ENCODE measurements around the gene RSPH6A. TPM values are rescaled to one million over a fixed set of nuclear protein-coding genes. Genes with fewer than 3 reads are reported as not detected.

The RSPH6A gene
- total RNA-seq, 6 donors from 2014 or later, result 0.15 to 5.2 (median 0.32) TPM; not detected in 2

GRCh38 chr19:45767881-45768654 lies 47.0 kb downstream of the RSPH6A start:
- no peaks in the 10 kb centered on the region for H3K9me3 ChIP-seq
- DNase-seq (peak; percentile 73 to 93), ATAC-seq (ENCODE audit: low FRiP score in 2 of 2) (no peak)
- peak in 1 of 4 donors; percentile 59 for TF ChIP-seq POLR2A (IDR thresholded peaks at IDR 0.05)
- TF ChIP-seq EP300 (IDR thresholded peaks at IDR 0.05), result no peak
- TF ChIP-seq CTCF (IDR thresholded peaks at IDR 0.05), result no peak
- TF ChIP-seq POLR2AphosphoS5 (IDR thresholded peaks at IDR 0.05), result peak in 1 of 2 donors; percentile 52
- peaks cover 0 to 8% (median under 1%) of the 10 kb centered on the region in 4 donors for H3K36me3 ChIP-seq
- peaks cover 0 to 3% (median 1%) of the 10 kb centered on the region in 4 donors for H3K27me3 ChIP-seq
- 1 to 9% methylated on average over 14 to 56 of the region's 102 CpGs for WGBS, 2 donors
- peak overlapping the region; percentile 60 to 87 (median 82) for H3K4me3 ChIP-seq
- peak overlapping the region; percentile 83 to 97 (median 95) for H3K27ac ChIP-seq
- H3K4me1 ChIP-seq, result peaks cover 30 to 70% (median 37%) of the 10 kb centered on the region in 4 donors

GRCh38 chr19:45767410-45767880 lies 47.7 kb downstream of the RSPH6A start:
- DNase-seq, result peak; percentile 79 to 90
- H3K9me3 ChIP-seq, result no peaks in the 10 kb centered on the region
- H3K36me3 ChIP-seq, result peaks cover 0 to 8% (median 0%) of the 10 kb centered on the region in 4 donors
- no peak for TF ChIP-seq EP300 (IDR thresholded peaks at IDR 0.05)
- peak in 2 of 4 donors; percentile 51 to 64 for TF ChIP-seq POLR2A (IDR thresholded peaks at IDR 0.05)
- no peak for TF ChIP-seq CTCF (IDR thresholded peaks at IDR 0.05)
- peak in 1 of 2 donors; percentile 80 for TF ChIP-seq POLR2AphosphoS5 (IDR thresholded peaks at IDR 0.05)
- peak overlapping the region; percentile 83 to 97 (median 95) for H3K27ac ChIP-seq
- peak overlapping the region; percentile 60 to 87 (median 82) for H3K4me3 ChIP-seq
- H3K4me1 ChIP-seq, result peaks cover 30 to 70% (median 37%) of the 10 kb centered on the region in 4 donors
- ATAC-seq (ENCODE audit: low FRiP score in 2 of 2), result peak in 1 of 2 donors; percentile 17
- H3K27me3 ChIP-seq, result peaks cover 0 to 3% (median 1%) of the 10 kb centered on the region in 4 donors
- 15 to 17% methylated on average over 21 to 26 of the region's 31 CpGs for WGBS, 2 donors

- H3K4me1 ChIP-seq, result peaks cover 30 to 70% (median 37%) of the 10 kb centered on the region in 4 donors
- DNase-seq (peak in 1 of 2 donors; percentile 87), ATAC-seq (ENCODE audit: low FRiP score in 2 of 2) (no peak)
- TF ChIP-seq CTCF (IDR thresholded peaks at IDR 0.05) (no peak), EP300 (IDR thresholded peaks at IDR 0.05) (no peak), POLR2A (IDR thresholded peaks at IDR 0.05) (no peak), POLR2AphosphoS5 (IDR thresholded peaks at IDR 0.05) (no peak)
- H3K36me3 ChIP-seq, result peaks cover 0 to 8% (median 0%) of the 10 kb centered on the region in 4 donors
- peak overlapping the region; percentile 83 to 97 (median 95) for H3K27ac ChIP-seq
- peaks cover 0 to 3% (median 1%) of the 10 kb centered on the region in 4 donors for H3K27me3 ChIP-seq
- 57 to 67% methylated on average over 22 to 24 of the region's 24 CpGs for WGBS, 2 donors
- peak overlapping the region; percentile 60 to 87 (median 82) for H3K4me3 ChIP-seq
- no peaks in the 10 kb centered on the region for H3K9me3 ChIP-seq
These were observed 48.2 kb downstream of the RSPH6A start for GRCh38 chr19:45766869-45767346.

- TF ChIP-seq EP300 (IDR thresholded peaks at IDR 0.05), result no peak
- TF ChIP-seq POLR2AphosphoS5 (IDR thresholded peaks at IDR 0.05), result no peak
- no peak for TF ChIP-seq CTCF (IDR thresholded peaks at IDR 0.05)
- TF ChIP-seq POLR2A (IDR thresholded peaks at IDR 0.05), result no peak
These were observed 48.7 kb downstream of the RSPH6A start for GRCh38 chr19:45766296-45766868.

More at GRCh38 chr19:45766296-45766868, 48.7 kb downstream of the RSPH6A start:
- Histone ChIP-seq H3K4me3 (peak overlapping the region in 3 of 4 donors; percentile 78 to 87 (median 86)), H3K36me3 (peaks cover 0 to 3% (median 0%) of the 10 kb centered on the region in 4 donors), H3K9me3 (no peaks in the 10 kb centered on the region), H3K4me1 (peaks cover 30 to 70% (median 36%) of the 10 kb centered on the region in 4 donors), H3K27ac (peak overlapping the region; percentile 83 to 97 (median 95)), H3K27me3 (peaks cover 0 to 3% (median 1%) of the 10 kb centered on the region in 4 donors)
- 78 to 100% methylated on average over 1 to 12 of the region's 17 CpGs for WGBS, 2 donors
- ATAC-seq (ENCODE audit: low FRiP score in 2 of 2), result no peak
- DNase-seq, result peak in 1 of 2 donors; percentile 74

Measured in upper lobe of left lung (tissue), 6 donors.